Measurements from ENCODE around the gene NIPAL3. TPM values are rescaled to one million over a fixed set of nuclear protein-coding genes. Genes with fewer than 3 reads are reported as not detected.
A peak's percentile ranks its signal among the peaks of the same experiment; 100 is the strongest.
"Not testable (repeated sequence)": the region's sequence is repeated elsewhere in the genome, so short reads cannot be mapped to it uniquely, and the experiment has no call there.

Gene NIPAL3
- total RNA-seq, 8 experiments from 2014 or later = 8.6 to 48.0 (median 19.1) TPM

GRCh38 chr1:24492935-24493334, 77.3 kb downstream of the NIPAL3 start:
- WGBS, 10 experiments = 70 to 100% (median 92%) methylated on average over 1 to 9 of the region's 9 CpGs
- H3K27ac ChIP-seq; H3K4me1 ChIP-seq (replicated peaks in 1 of 2); ATAC-seq (replicated peaks in 6 of 8); H3K4me3 ChIP-seq; in situ Hi-C loops (cut with MboI; ENCODE audit: low pct_unique_long_range_greater_than_20kb in 2 of 9, low sequenced_read_pairs in 9 of 9, unreplicated experiment in 9 of 9): not testable (repeated sequence)

- no peaks in the 10 kb centered on the region for H3K4me1 ChIP-seq (replicated peaks in 1 of 2)
- H3K27ac ChIP-seq = no peak overlapping the region
- 0 to 100% (median 68%) methylated on average over 1 to 3 of the region's 3 CpGs; no CpG with 5 or more reads in 1 of the 10 experiments for WGBS, 10 experiments
- ATAC-seq (replicated peaks in 6 of 8) = no peak
- in situ Hi-C loops (cut with MboI; ENCODE audit: low pct_unique_long_range_greater_than_20kb in 2 of 9, low sequenced_read_pairs in 9 of 9, unreplicated experiment in 9 of 9) = no loop called here
- no peak overlapping the region for H3K4me3 ChIP-seq
Observed at GRCh38 chr1:24493785-24494184, 78.2 kb downstream of the NIPAL3 start.

- no peak overlapping the region for H3K4me3 ChIP-seq
- no peak for ATAC-seq (replicated peaks in 6 of 8)
- in situ Hi-C loops (cut with MboI; ENCODE audit: low pct_unique_long_range_greater_than_20kb in 2 of 9, low sequenced_read_pairs in 9 of 9, unreplicated experiment in 9 of 9) = no loop called here
- H3K4me1 ChIP-seq (replicated peaks in 1 of 2) = no peaks in the 10 kb centered on the region
- 60 to 94% (median 88%) methylated on average over 5 to 12 of the region's 12 CpGs; no CpG with 5 or more reads in 3 of the 10 experiments for WGBS, 10 experiments
- H3K27ac ChIP-seq = no peak overlapping the region
Observed at GRCh38 chr1:24498589-24498988, 83.0 kb downstream of the NIPAL3 start.

DNA sequence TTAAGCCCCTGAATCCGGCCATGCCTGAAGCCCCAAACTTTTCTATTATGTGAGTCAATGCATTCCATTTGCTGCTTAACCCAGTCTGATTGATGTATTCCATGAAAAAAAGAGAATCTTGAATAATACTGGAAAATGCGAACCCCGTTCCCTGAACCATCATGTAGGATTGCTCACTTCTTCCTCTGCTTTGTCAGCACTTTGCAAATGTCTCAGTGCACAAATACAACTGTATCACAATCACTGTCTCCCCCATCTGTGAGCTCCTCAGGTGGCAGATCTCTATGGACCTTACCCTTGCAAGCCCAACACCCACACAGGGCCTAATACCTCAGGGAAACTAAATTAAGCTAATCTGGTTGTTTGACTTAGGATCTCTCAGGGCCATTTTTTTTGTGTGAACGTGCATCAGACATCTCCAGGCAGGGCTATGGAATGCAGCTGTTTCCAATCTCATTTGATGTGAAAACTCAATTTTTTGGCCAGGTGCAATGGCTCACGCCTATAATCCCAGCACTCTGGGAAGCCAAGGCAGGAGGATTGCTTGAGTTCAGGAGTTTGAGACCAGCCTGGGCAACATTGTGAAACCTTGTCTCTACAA, 84.9 kb downstream of the NIPAL3 start:
- Histone ChIP-seq H3K4me1 (replicated peaks in 1 of 2) (peaks cover 0 to 5% of the 10 kb centered on the region in 2 donors), H3K4me3 (no peak overlapping the region), H3K27ac (no peak overlapping the region)
- no peak for ATAC-seq (replicated peaks in 6 of 8)
- WGBS, 10 experiments = 40 to 100% (median 85%) methylated on average over 1 to 5 of the region's 5 CpGs; no CpG with 5 or more reads in 1 of the 10 experiments
- in situ Hi-C loops (cut with MboI; ENCODE audit: low pct_unique_long_range_greater_than_20kb in 2 of 9, low sequenced_read_pairs in 9 of 9, unreplicated experiment in 9 of 9) = no loop called here

DNA sequence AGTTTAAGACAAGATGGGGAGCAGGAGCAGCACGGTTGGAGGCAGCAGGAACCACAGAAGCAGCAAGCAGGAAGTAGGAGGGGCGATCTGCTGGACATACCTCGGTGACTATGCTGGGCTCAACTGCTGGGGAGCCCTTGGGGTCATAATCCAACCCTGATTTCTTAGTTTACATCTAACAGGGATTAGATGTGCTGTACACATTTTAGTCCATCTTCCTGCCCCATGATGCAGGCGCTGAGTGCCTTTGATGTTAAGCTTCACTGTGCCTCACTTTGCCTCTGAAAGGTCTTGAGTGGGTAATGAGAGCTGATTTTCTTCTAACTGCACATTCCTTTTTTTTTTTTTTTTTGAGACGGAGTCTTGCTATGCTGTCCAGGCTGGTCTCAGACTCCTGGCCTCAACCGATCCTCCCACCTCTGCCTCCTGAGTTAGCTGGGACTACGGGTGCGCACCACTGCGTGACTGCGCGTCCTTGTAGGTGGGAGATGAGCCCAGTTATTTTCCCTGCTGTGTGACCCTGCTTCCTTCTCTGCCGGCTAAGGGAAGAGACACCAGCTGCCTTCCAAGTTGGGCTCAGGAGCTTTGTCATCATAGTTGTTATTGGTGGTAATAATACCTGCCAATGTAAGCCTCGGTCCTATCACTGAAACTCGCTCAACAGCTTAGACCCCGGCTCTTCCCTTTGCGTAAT, 85.9 kb downstream of the NIPAL3 start:
- H3K27ac ChIP-seq = no peak overlapping the region
- WGBS, 10 experiments = 0 to 90% (median 73%) methylated on average over 1 to 15 of the region's 16 CpGs; no CpG with 5 or more reads in 1 of the 10 experiments
- peak overlapping the region in 4 of 5 donors; percentile 67 to 98 (median 76) for H3K4me3 ChIP-seq
- H3K4me1 ChIP-seq (replicated peaks in 1 of 2) = peaks cover 0 to 5% of the 10 kb centered on the region in 2 donors
- no peak for ATAC-seq (replicated peaks in 6 of 8)
- in situ Hi-C loops (cut with MboI; ENCODE audit: low pct_unique_long_range_greater_than_20kb in 2 of 9, low sequenced_read_pairs in 9 of 9, unreplicated experiment in 9 of 9) = no loop called here

- in situ Hi-C loops (cut with MboI; ENCODE audit: low pct_unique_long_range_greater_than_20kb in 2 of 9, low sequenced_read_pairs in 9 of 9, unreplicated experiment in 9 of 9) = no loop called here
- ATAC-seq (replicated peaks in 6 of 8) = peak; percentile 76 to 89 (median 80)
- Histone ChIP-seq H3K4me3 (peak overlapping the region; percentile 67 to 98 (median 75)), H3K27ac (peak overlapping the region in 1 of 2 donors; percentile 68), H3K4me1 (replicated peaks in 1 of 2) (peaks cover 0 to 5% of the 10 kb centered on the region in 2 donors)
- 0 to 51% (median 22%) methylated on average over 1 to 8 of the region's 39 CpGs; no CpG with 5 or more reads in 4 of the 10 experiments for WGBS, 10 experiments
Observed at GRCh38 chr1:24502065-24502708, 86.6 kb downstream of the NIPAL3 start.

- WGBS, 10 experiments = no CpG with 5 or more reads among the region's 53 CpGs
- Histone ChIP-seq H3K4me1 (replicated peaks in 1 of 2) (peaks cover 0 to 5% of the 10 kb centered on the region in 2 donors), H3K27ac (peak within 1 kb of the TSS in 1 of 2 donors; percentile 68), H3K4me3 (peak within 1 kb of the TSS; percentile 67 to 98 (median 75))
- in situ Hi-C loops (cut with MboI; ENCODE audit: low pct_unique_long_range_greater_than_20kb in 2 of 9, low sequenced_read_pairs in 9 of 9, unreplicated experiment in 9 of 9) = no loop called here
- peak; percentile 91 to 97 (median 94) for ATAC-seq (replicated peaks in 6 of 8)
Observed at GRCh38 chr1:24502709-24503058, 87.1 kb downstream of the NIPAL3 start, which contains the start of gene RCAN3. RCAN3 (plus strand) TSS chr1:24502836; CDS start chr1:24514373, 11,537 bp downstream.

- in situ Hi-C loops (cut with MboI; ENCODE audit: low pct_unique_long_range_greater_than_20kb in 2 of 9, low sequenced_read_pairs in 9 of 9, unreplicated experiment in 9 of 9) = no loop called here
- Histone ChIP-seq H3K4me1 (replicated peaks in 1 of 2) (peaks cover 0 to 5% of the 10 kb centered on the region in 2 donors), H3K27ac (no peak overlapping the region), H3K4me3 (peak overlapping the region; percentile 67 to 98 (median 75))
- WGBS, 10 experiments = 0 to 92% (median 22%) methylated on average over 1 to 16 of the region's 53 CpGs; no CpG with 5 or more reads in 2 of the 10 experiments
- ATAC-seq (replicated peaks in 6 of 8) = peak in 3 of 8 experiments; percentile 3 to 12 (median 6)
Observed at GRCh38 chr1:24503059-24503751, 87.6 kb downstream of the NIPAL3 start.

DNA sequence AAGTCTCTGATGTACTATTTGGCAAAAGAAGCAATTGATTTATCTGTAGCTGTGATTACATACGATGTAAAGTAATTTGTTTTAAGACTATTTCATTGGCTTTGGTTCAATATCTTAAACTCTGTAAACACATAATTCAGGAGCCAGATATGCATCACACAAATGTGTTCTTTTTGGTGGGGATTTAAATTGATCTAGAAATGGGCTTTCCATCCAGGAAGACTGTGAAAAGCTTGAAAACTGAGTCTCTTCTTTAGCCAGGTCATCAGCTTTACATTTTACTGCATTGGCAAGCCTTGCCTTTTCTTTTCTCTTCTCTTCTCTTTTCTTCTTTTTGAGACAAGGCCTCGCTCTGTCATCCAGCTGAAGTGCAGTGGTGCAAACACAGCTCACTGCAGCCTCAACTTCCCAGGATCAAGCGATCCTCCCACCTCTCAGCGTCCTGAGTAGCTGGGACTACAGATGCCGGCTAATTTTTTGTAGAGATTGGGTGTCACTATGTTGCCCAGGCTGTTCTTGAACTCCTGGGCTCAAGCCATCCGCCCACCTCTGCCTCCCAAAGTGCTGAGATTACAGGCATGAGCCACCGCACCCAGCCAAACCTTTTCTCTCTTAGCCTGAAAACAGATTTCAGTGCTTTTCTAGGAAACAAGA, 88.4 kb downstream of the NIPAL3 start:
- Histone ChIP-seq H3K4me1 (replicated peaks in 1 of 2) (peaks cover 0 to 5% of the 10 kb centered on the region in 2 donors), H3K27ac (no peak overlapping the region), H3K4me3 (peak overlapping the region in 3 of 5 donors; percentile 67 to 77 (median 75))
- in situ Hi-C loops (cut with MboI; ENCODE audit: low pct_unique_long_range_greater_than_20kb in 2 of 9, low sequenced_read_pairs in 9 of 9, unreplicated experiment in 9 of 9) = no loop called here
- 57 to 95% (median 69%) methylated on average over 1 to 7 of the region's 7 CpGs for WGBS, 10 experiments
- ATAC-seq (replicated peaks in 6 of 8) = no peak

DNA sequence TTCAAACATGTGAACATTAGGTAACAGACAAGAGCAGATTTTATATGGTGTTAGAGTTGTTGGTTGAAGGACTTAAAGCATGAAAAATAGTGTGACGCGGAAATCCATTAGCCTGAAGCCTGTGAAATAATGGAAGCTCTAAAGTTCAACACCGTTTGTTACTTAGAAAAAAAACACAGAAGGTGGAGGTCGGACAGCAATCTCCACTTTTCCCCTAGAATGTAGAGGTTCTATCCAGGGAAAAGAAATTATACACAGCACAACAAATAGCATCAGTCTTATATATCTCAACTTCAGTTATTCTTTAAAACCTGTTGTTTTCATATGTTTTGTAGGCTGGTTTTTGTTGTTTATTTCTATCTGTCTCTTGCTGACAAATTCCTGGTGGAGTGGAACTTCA, 89.0 kb downstream of the NIPAL3 start:
- WGBS, 10 experiments = 63 to 100% (median 78%) methylated on average over 1 to 4 of the region's 4 CpGs
- no peak for ATAC-seq (replicated peaks in 6 of 8)
- in situ Hi-C loops (cut with MboI; ENCODE audit: low pct_unique_long_range_greater_than_20kb in 2 of 9, low sequenced_read_pairs in 9 of 9, unreplicated experiment in 9 of 9) = no loop called here
- peaks cover 0 to 5% of the 10 kb centered on the region in 2 donors for H3K4me1 ChIP-seq (replicated peaks in 1 of 2)
- no peak overlapping the region for H3K4me3 ChIP-seq
- H3K27ac ChIP-seq = no peak overlapping the region

- Histone ChIP-seq H3K27ac (no peak overlapping the region), H3K4me1 (replicated peaks in 1 of 2) (peaks cover 0 to 5% of the 10 kb centered on the region in 2 donors), H3K4me3 (no peak overlapping the region)
- WGBS, 10 experiments = 0 to 95% (median 81%) methylated on average over 1 to 4 of the region's 4 CpGs; no CpG with 5 or more reads in 1 of the 10 experiments
- no peak for ATAC-seq (replicated peaks in 6 of 8)
- in situ Hi-C loops (cut with MboI; ENCODE audit: low pct_unique_long_range_greater_than_20kb in 2 of 9, low sequenced_read_pairs in 9 of 9, unreplicated experiment in 9 of 9) = no loop called here
Observed at GRCh38 chr1:24505816-24506215, 90.2 kb downstream of the NIPAL3 start.

DNA sequence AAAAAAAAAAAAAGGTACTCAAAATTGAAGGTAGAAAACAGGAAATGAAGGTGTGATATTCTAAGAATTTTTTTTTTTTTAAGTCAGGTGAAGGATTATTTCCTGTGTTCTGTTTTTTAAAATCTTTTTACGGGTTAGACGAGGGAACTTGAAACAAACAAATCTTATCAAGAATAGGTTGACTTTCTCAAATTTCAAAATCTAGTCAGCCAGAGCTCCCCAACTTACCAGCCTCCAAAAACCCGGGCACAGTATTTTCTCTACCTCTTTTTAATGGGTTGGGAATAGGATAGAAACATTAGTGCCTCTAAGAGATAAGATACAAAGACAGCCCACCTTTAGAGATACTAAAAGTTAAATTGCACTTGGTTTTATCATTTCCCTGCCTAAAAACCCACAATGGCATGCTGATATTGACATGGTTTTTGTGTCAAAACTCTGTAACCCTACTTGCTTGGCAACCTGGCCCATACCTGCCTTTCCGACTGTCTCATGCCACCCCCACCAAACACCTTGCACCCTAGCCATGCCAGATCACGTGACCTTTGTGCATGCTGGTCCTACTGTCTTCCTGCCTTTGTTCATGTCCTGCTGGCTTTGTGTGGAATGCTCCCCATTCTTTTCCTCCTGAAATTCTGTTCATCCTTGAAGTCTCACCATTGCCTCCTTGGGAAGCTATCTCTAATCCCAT, 91.2 kb downstream of the NIPAL3 start:
- WGBS, 10 experiments = 75 to 90% (median 82%) methylated on average over 2 to 5 of the region's 5 CpGs
- Histone ChIP-seq H3K27ac (no peak overlapping the region), H3K4me1 (replicated peaks in 1 of 2) (peaks cover 0 to 5% of the 10 kb centered on the region in 2 donors), H3K4me3 (no peak overlapping the region)
- ATAC-seq (replicated peaks in 6 of 8) = no peak
- in situ Hi-C loops (cut with MboI; ENCODE audit: low pct_unique_long_range_greater_than_20kb in 2 of 9, low sequenced_read_pairs in 9 of 9, unreplicated experiment in 9 of 9) = no loop called here
